Smooth muscle cell (in vitro differentiated cells): ENCODE results near the gene GBP1. TPM values are rescaled to one million over a fixed set of nuclear protein-coding genes. Genes with fewer than 3 reads are reported as not detected.

ENCODE experiments used
- DNase-seq: peaks from one replicate; lab custom pipeline; 2025; ENCODE audit not compliant: unreplicated experiment; lab: John Stamatoyannopoulos, UW
- H2AFZ ChIP-seq: fragments of 200-600 bp; sonication (generic); 2 replicates; pipeline ENCODE4 v1.6.0; 2016; ENCODE audit warnings: antibody characterized with exemption, low read depth, mild to moderate bottlenecking
- H3F3A ChIP-seq: fragments of 200-600 bp; sonication (generic); 2 replicates; pipeline ENCODE4 v1.6.0; 2017; ENCODE audit warnings: antibody characterized with exemption, low read depth
- H3K27ac ChIP-seq: fragments of 200-600 bp; sonication (generic); 2 replicates; pipeline ENCODE4 v1.5.1; 2016; ENCODE audit warnings: low read depth, mild to moderate bottlenecking
- H3K27me3 ChIP-seq: fragments of 200-600 bp; sonication (generic); 2 replicates; pipeline ENCODE4 v1.6.1; 2016; ENCODE audit warnings: low read depth, mild to moderate bottlenecking
- H3K36me3 ChIP-seq: fragments of 200-600 bp; sonication (generic); 2 replicates; pipeline ENCODE4 v1.5.1; 2016; ENCODE audit warnings: low read depth
- H3K4me1 ChIP-seq: fragments of 200-600 bp; sonication (generic); 2 replicates; pipeline ENCODE4 v1.5.1; 2016; ENCODE audit warnings: low read depth
- H3K4me2 ChIP-seq: fragments of 200-600 bp; sonication (generic); 2 replicates; pipeline ENCODE4 v1.6.0; 2016; ENCODE audit warnings: mild to moderate bottlenecking
- H3K4me3 ChIP-seq: fragments of 200-600 bp; sonication (generic); 2 replicates; pipeline ENCODE4 v1.5.1; 2016; ENCODE audit warnings: mild to moderate bottlenecking
- H3K79me2 ChIP-seq: fragments of 200-600 bp; sonication (generic); 2 replicates; pipeline ENCODE4 v1.6.0; 2016; ENCODE audit warnings: low read depth, mild to moderate bottlenecking
- H3K9ac ChIP-seq: fragments of 200-600 bp; sonication (generic); 2 replicates; pipeline ENCODE4 v1.6.0; 2016; ENCODE audit warnings: low read depth
- H3K9me3 ChIP-seq: fragments of 200-600 bp; sonication (generic); replicated peaks from 2 replicates; pipeline ENCODE4 v1.5.1; 2016; ENCODE audit warnings: low read depth
- H4K20me1 ChIP-seq: fragments of 200-600 bp; sonication (generic); 2 replicates; pipeline ENCODE4 v1.6.0; 2016; ENCODE audit warnings: low read depth
- WGBS: methylation state at CpG from one replicate; pipeline ENCODE4 v1.1.7; 2016; ENCODE audit warnings: low lambda C conversion rate; 5-methylcytosine and 5-hydroxymethylcytosine counted together
- polyA plus RNA-seq: library from polyadenylated mRNA; unstranded; fragments of >200 nt; fragmentation: Nextera tagmentation; extraction: Ambion mirVana; gene quantifications from 2 replicates; pipeline ENCODE4 v1.2.1, GENCODE V29; 2016
- total RNA-seq: library from RNA; depleted of rRNA; stranded (reverse); fragments of >200 nt; gene quantifications from 2 replicates; pipeline ENCODE4 v1.2.3, GENCODE V29; 2014
- TF ChIP-seq, protein P1 (sequence below): fragments of 200-600 bp; sonication (generic); IDR thresholded peaks from 2 replicates; pipeline ENCODE4 v1.5.1; 2017; ENCODE audit warnings: borderline replicate concordance, mild to moderate bottlenecking, antibody characterized with exemption; ENCODE audit not compliant: insufficient read depth, poor library complexity, severe bottlenecking

GBP1 gene
- total and polyA plus RNA-seq, 2 experiments from 2014 or later: 15.7 to 30.2 TPM

DNA sequence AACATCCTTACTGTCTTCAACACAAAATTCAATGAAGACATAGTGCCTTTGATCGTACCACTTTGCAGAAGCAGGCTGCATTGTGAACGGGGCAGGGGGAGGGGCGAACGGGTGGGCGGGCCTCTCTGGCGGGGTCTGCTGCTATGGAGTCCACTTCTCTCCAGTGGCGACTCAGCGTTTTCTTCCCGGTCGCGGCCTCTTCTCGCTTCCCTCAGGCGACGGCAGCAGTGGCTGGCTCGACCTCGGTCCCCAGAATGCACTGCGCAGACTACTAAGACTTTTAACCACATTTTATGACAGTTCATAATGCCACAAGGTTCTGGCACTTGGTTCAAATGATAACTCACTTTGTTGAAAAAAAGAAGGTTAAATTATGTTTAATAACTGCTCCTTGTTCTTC is 39.7 kb upstream of the GBP1 start:
- TF ChIP-seq, protein P1, sequence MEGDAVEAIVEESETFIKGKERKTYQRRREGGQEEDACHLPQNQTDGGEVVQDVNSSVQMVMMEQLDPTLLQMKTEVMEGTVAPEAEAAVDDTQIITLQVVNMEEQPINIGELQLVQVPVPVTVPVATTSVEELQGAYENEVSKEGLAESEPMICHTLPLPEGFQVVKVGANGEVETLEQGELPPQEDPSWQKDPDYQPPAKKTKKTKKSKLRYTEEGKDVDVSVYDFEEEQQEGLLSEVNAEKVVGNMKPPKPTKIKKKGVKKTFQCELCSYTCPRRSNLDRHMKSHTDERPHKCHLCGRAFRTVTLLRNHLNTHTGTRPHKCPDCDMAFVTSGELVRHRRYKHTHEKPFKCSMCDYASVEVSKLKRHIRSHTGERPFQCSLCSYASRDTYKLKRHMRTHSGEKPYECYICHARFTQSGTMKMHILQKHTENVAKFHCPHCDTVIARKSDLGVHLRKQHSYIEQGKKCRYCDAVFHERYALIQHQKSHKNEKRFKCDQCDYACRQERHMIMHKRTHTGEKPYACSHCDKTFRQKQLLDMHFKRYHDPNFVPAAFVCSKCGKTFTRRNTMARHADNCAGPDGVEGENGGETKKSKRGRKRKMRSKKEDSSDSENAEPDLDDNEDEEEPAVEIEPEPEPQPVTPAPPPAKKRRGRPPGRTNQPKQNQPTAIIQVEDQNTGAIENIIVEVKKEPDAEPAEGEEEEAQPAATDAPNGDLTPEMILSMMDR: no peak
- Histone ChIP-seq H3F3A (no peaks in the 10 kb centered on the region), H3K4me1 (no peaks in the 10 kb centered on the region), H3K79me2 (no peaks in the 10 kb centered on the region), H3K4me2 (no peak overlapping the region), H2AFZ (no peak overlapping the region), H3K4me3 (no peak overlapping the region), H3K27me3 (no peaks in the 10 kb centered on the region), H3K36me3 (no peaks in the 10 kb centered on the region), H4K20me1 (no peaks in the 10 kb centered on the region), H3K27ac (no peak overlapping the region), H3K9me3 (no peaks in the 10 kb centered on the region), H3K9ac (no peak overlapping the region)
- WGBS: 90% methylated on average over 16 of the region's 17 CpGs
- no peak for DNase-seq

DNA sequence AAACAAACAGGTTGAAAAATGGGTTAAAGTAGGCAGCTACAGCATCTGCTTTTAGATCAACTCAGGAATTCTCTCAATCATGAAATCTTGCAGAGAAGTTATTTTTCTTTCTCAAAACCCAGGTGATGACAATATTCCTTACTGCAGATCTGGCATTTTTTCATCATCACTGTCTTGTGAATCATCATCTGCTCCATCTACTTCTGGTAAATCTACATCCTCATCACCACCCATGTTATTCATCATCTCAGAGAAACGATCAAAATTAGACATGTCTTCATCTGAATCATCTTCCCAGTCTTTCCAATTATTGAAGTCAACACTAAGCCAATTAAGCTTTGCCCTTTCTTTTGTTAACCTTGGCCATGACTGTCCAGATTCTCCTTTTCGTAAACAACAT is 39.1 kb upstream of the GBP1 start:
- Histone ChIP-seq H3K27ac (no peak overlapping the region), H3F3A (no peaks in the 10 kb centered on the region), H3K4me1 (no peaks in the 10 kb centered on the region), H3K79me2 (no peaks in the 10 kb centered on the region), H4K20me1 (no peaks in the 10 kb centered on the region), H3K9me3 (no peaks in the 10 kb centered on the region), H3K36me3 (no peaks in the 10 kb centered on the region), H3K9ac (no peak overlapping the region), H3K4me2 (no peak overlapping the region), H2AFZ (no peak overlapping the region), H3K4me3 (no peak overlapping the region), H3K27me3 (no peaks in the 10 kb centered on the region)
- WGBS: 93% methylated on average over 2 of the region's 2 CpGs
- TF ChIP-seq, protein P1: no peak
- no peak for DNase-seq

DNA sequence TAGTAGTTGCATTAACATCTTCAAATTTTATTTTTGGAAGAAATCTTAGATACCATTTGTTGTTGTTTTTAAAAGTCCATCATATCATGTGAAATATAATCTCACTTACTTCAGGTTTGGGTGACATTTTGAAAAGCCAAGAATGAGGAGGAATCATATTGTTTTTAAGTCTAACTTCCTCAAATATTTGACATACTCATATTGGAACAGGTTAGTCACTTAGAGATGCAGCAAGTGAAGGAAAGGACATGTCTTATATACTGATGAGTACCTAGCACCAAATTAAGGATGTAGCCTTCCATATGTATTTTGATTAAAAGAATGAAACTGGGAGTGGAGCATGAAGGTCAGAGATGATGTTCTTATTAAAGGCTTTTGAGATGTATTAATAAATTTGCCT is 37.0 kb upstream of the GBP1 start:
- TF ChIP-seq, protein P1: no peak
- no peak overlapping the region for H2AFZ ChIP-seq
- no peaks in the 10 kb centered on the region for H3K9me3 ChIP-seq
- no peaks in the 10 kb centered on the region for H3K79me2 ChIP-seq
- no peak overlapping the region for H3K9ac ChIP-seq
- no peaks in the 10 kb centered on the region for H3K27me3 ChIP-seq
- no peaks in the 10 kb centered on the region for H3K4me1 ChIP-seq
- no peaks in the 10 kb centered on the region for H4K20me1 ChIP-seq
- H3K36me3 ChIP-seq: no peaks in the 10 kb centered on the region
- no peak overlapping the region for H3K27ac ChIP-seq
- no peak overlapping the region for H3K4me2 ChIP-seq
- no peak overlapping the region for H3K4me3 ChIP-seq
- H3F3A ChIP-seq: no peaks in the 10 kb centered on the region
- DNase-seq: no peak

DNA sequence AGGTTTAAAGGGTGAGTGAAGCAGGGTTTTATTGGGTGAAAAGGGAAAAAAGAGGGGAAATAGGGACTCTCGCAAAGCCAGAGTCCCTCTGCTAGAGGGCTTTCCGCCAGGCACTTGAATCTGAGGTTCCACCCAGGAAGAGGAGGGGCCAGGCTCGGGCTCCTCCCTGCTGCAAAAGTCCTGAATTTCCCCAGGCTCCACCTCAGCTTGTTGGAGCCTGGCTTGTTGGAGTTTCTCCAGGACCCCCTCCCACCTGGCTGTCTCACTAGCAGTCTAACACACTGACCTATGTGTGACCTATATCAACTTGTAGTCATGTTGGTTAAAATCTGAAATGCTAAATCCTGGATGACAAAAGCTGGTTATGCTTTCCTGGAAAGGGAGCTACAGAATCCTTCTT is 35.4 kb upstream of the GBP1 start:
- WGBS: 92% methylated on average over 3 of the region's 3 CpGs
- H3K4me2 ChIP-seq: no peak overlapping the region

More for the DNA sequence above, 35.4 kb upstream of the GBP1 start:
- Histone ChIP-seq H2AFZ (no peak overlapping the region), H3K9ac (no peak overlapping the region), H3K27me3 (no peaks in the 10 kb centered on the region), H3K27ac (no peak overlapping the region), H4K20me1 (no peaks in the 10 kb centered on the region), H3K79me2 (no peaks in the 10 kb centered on the region), H3F3A (no peaks in the 10 kb centered on the region), H3K36me3 (no peaks in the 10 kb centered on the region), H3K4me1 (no peaks in the 10 kb centered on the region), H3K9me3 (peaks cover 6% of the 10 kb centered on the region), H3K4me3 (no peak overlapping the region)
- DNase-seq: no peak
- TF ChIP-seq, protein P1: no peak
